Caco-2 (cell line): ENCODE measurements around the gene KLHL1. TPM values are rescaled to one million over a fixed set of nuclear protein-coding genes. Genes with fewer than 3 reads are reported as not detected.

Experiments used
- BruUV-seq: library from RNA; stranded (reverse); fragments of 400-500 nt; replicated peaks from 2 replicates; lab custom pipeline; 2021; lab: Mats Ljungman, UMichigan
- CTCF ChIA-PET: fragments of 300-600 bp; sonication (Branson Sonifier 250); formaldehyde crosslinking; loops from one replicate; lab custom pipeline; 2022; ENCODE audit warnings: antibody characterized with exemption; lab: Charles Lee
- POLR2A ChIA-PET: fragments of 300-600 bp; sonication (Branson Sonifier 250); formaldehyde crosslinking; loops from one replicate; lab custom pipeline; 2022; ENCODE audit warnings: antibody characterized with exemption; lab: Charles Lee
- DNase-seq, 2 experiments: peaks; one replicate each; pipeline versions ENCODE4 v3.0.0 to v3.0.0-alpha.2; 2020 to 2022
- H3K27me3 ChIP-seq: replicated peaks from 2 replicates; pipeline ENCODE4 v1.6.0; 2011; ENCODE audit warnings: low read length; ENCODE audit not compliant: control insufficient read depth, insufficient read depth
- H3K36me3 ChIP-seq: 2 replicates; pipeline ENCODE4 v1.5.1; 2011; ENCODE audit warnings: low read length; ENCODE audit not compliant: control insufficient read depth, insufficient read depth
- H3K4me1 ChIP-seq: fragments of 250-450 bp; sonication (Bioruptor Pico); 2 replicates; pipeline ENCODE4 v1.5.1; 2020; ENCODE audit warnings: mild to moderate bottlenecking
- H3K4me3 ChIP-seq: 2 replicates; pipeline ENCODE4 v1.5.1; 2011; ENCODE audit warnings: low read depth, mild to moderate bottlenecking, control low read depth, low read length
- H3K9me3 ChIP-seq: fragments of 250-450 bp; sonication (Bioruptor Pico); 2 replicates; pipeline ENCODE4 v1.5.1; 2020; ENCODE audit warnings: mild to moderate bottlenecking, moderate library complexity
- H3K27ac Mint-ChIP-seq: one replicate; pipeline ENCODE4 v1.8.0; 2022; ENCODE audit warnings: mixed read lengths; ENCODE audit not compliant: unreplicated experiment
- H3K27me3 Mint-ChIP-seq: one replicate; pipeline ENCODE4 v1.8.0; 2022; ENCODE audit warnings: mixed read lengths; ENCODE audit not compliant: insufficient read depth, unreplicated experiment
- H3K36me3 Mint-ChIP-seq: one replicate; pipeline ENCODE4 v1.8.0; 2022; ENCODE audit warnings: mild to moderate bottlenecking, mixed read lengths; ENCODE audit not compliant: insufficient read depth, unreplicated experiment
- H3K4me1 Mint-ChIP-seq: one replicate; pipeline ENCODE4 v1.8.0; 2022; ENCODE audit warnings: low read depth, mixed read lengths; ENCODE audit not compliant: unreplicated experiment
- H3K4me3 Mint-ChIP-seq: one replicate; pipeline ENCODE4 v1.8.0; 2022; ENCODE audit warnings: mild to moderate bottlenecking, moderate library complexity, mixed read lengths; ENCODE audit not compliant: unreplicated experiment
- H3K9me3 Mint-ChIP-seq: one replicate; pipeline ENCODE4 v1.8.0; 2022; ENCODE audit warnings: mixed read lengths; ENCODE audit not compliant: unreplicated experiment
- CTCF ChIP-seq, 2 experiments: fragments of 200-600 bp in 1 of 2; IDR thresholded peaks; 1 replicate in 1 of 2; 2 replicates in 1 of 2; pipeline versions ENCODE4 v1.5.1 to v1.8.0; 2011 to 2022; ENCODE audit warnings: antibody characterized with exemption in 1 of 2, control low read depth in 1 of 2, inconsistent platforms in 1 of 2, low read depth in 1 of 2, low read length in 1 of 2, mild to moderate bottlenecking in 1 of 2, moderate library complexity in 1 of 2; ENCODE audit not compliant: insufficient read depth in 1 of 2, severe bottlenecking in 1 of 2, unreplicated experiment in 1 of 2
- intact Hi-C: fragments of 100-400 bp; cut with micrococcal nuclease; formaldehyde crosslinking; loops from one replicate; pipeline ENCODE4 v1.10.0; 2022; ENCODE audit not compliant: unreplicated experiment
- total RNA-seq: library from RNA; stranded (reverse); gene quantifications from 2 replicates; pipeline ENCODE4 v1.2.3, GENCODE V29; 2022

The KLHL1 gene
- total RNA-seq, 1 experiment from 2014 or later = not detected

GRCh38 chr13:70080012-70080411, 28.2 kb downstream of the KLHL1 start:
- POLR2A ChIA-PET = no interaction called here
- CTCF ChIA-PET = no interaction called here

GRCh38 chr13:70054572-70054971, 53.7 kb downstream of the KLHL1 start:
- ChIA-PET POLR2A (no interaction called here), CTCF (no interaction called here)
- BruUV-seq = no TSS peak
- peaks cover 19% of the 10 kb centered on the region for H3K9me3 Mint-ChIP-seq
- H3K27ac Mint-ChIP-seq = no peak overlapping the region
- H3K27me3 ChIP-seq = no peaks in the 10 kb centered on the region
- no peaks in the 10 kb centered on the region for H3K36me3 Mint-ChIP-seq
- no peaks in the 10 kb centered on the region for H3K4me1 Mint-ChIP-seq
- 0 out of 2 replicates have a peak, but pooled peaks cover 11% of the 10 kb centered on the region for H3K9me3 ChIP-seq
- H3K4me3 Mint-ChIP-seq = no peak overlapping the region
- H3K4me1 ChIP-seq = no peaks in the 10 kb centered on the region
- H3K27me3 Mint-ChIP-seq = no peaks in the 10 kb centered on the region
- no peaks in the 10 kb centered on the region for H3K36me3 ChIP-seq
- DNase-seq = no peak
- no peak for TF ChIP-seq CTCF (IDR thresholded peaks at IDR 0.05; ENCODE audit: insufficient read depth in 1 of 2, low read depth in 1 of 2, low read length in 1 of 2, severe bottlenecking in 1 of 2, unreplicated experiment in 1 of 2)
- H3K4me3 ChIP-seq = no peak overlapping the region
- intact Hi-C loops = no loop called here

More at GRCh38 chr13:70080012-70080411, 28.2 kb downstream of the KLHL1 start:
- H3K36me3 ChIP-seq = no peaks in the 10 kb centered on the region
- H3K27me3 Mint-ChIP-seq = no peaks in the 10 kb centered on the region
- DNase-seq = no peak
- no peaks in the 10 kb centered on the region for H3K4me1 Mint-ChIP-seq
- no peak overlapping the region for H3K4me3 Mint-ChIP-seq
- H3K9me3 ChIP-seq = no peaks in the 10 kb centered on the region
- no peaks in the 10 kb centered on the region for H3K4me1 ChIP-seq
- no TSS peak for BruUV-seq
- H3K36me3 Mint-ChIP-seq = no peaks in the 10 kb centered on the region
- H3K4me3 ChIP-seq = no peak overlapping the region
- intact Hi-C loops = no loop called here
- TF ChIP-seq CTCF (IDR thresholded peaks at IDR 0.05; ENCODE audit: insufficient read depth in 1 of 2, low read depth in 1 of 2, low read length in 1 of 2, severe bottlenecking in 1 of 2, unreplicated experiment in 1 of 2) = no peak
- no peaks in the 10 kb centered on the region for H3K27me3 ChIP-seq
- no peaks in the 10 kb centered on the region for H3K9me3 Mint-ChIP-seq
- H3K27ac Mint-ChIP-seq = no peak overlapping the region

- intact Hi-C loops = no loop called here
- Mint-ChIP-seq H3K4me1 (no peaks in the 10 kb centered on the region), H3K27ac (no peak overlapping the region), H3K27me3 (no peaks in the 10 kb centered on the region), H3K4me3 (no peak overlapping the region), H3K9me3 (peaks cover 19% of the 10 kb centered on the region), H3K36me3 (no peaks in the 10 kb centered on the region)
- Histone ChIP-seq H3K27me3 (no peaks in the 10 kb centered on the region), H3K4me1 (no peaks in the 10 kb centered on the region), H3K4me3 (no peak overlapping the region), H3K36me3 (no peaks in the 10 kb centered on the region), H3K9me3 (0 out of 2 replicates have a peak, but pooled peaks cover 7% of the 10 kb centered on the region)
- no peak for DNase-seq
- ChIA-PET CTCF (no interaction called here), POLR2A (no interaction called here)
- TF ChIP-seq CTCF (IDR thresholded peaks at IDR 0.05; ENCODE audit: insufficient read depth in 1 of 2, low read depth in 1 of 2, low read length in 1 of 2, severe bottlenecking in 1 of 2, unreplicated experiment in 1 of 2) = no peak
- BruUV-seq = no TSS peak
These were observed 56.7 kb downstream of the KLHL1 start for GRCh38 chr13:70051531-70051930.
